ENCODE data around the gene MYPOP. TPM values are rescaled to one million over a fixed set of nuclear protein-coding genes. Genes with fewer than 3 reads are reported as not detected.

Gene MYPOP
- total and polyA plus RNA-seq, 9 of the 15 experiments (the other 6 are each of a cell fraction or from before 2014, with no cell fraction given): 0.32 to 7.6 (median 1.6) TPM

- TF ChIP-seq MXD1 (CRISPR knock-in tag; IDR thresholded peaks at IDR 0.05; ENCODE audit: borderline replicate concordance, poor library complexity, severe bottlenecking) (no peak), CSDE1 (IDR thresholded peaks at IDR 0.05) (peak in 1 of 2 experiments; percentile 65; a peak in 2 of 4 replicates), FOXP1 (CRISPR knock-in tag; IDR thresholded peaks at IDR 0.05) (peak; percentile 63; the same call in 1 of the 2 replicates), CXXC5 (CRISPR knock-in tag; IDR thresholded peaks at IDR 0.05) (peak; percentile 44), FOSL1 (tag; conservative IDR thresholded peaks at IDR 0.05) (no peak), CEBPZ (IDR thresholded peaks at IDR 0.05; ENCODE audit: borderline replicate concordance, low read depth, low read length) (no peak), HIVEP1 (CRISPR knock-in tag; IDR thresholded peaks at IDR 0.05) (peak; percentile 58; the same call in 1 of the 2 replicates)
- TF ChIP-seq, protein P1, sequence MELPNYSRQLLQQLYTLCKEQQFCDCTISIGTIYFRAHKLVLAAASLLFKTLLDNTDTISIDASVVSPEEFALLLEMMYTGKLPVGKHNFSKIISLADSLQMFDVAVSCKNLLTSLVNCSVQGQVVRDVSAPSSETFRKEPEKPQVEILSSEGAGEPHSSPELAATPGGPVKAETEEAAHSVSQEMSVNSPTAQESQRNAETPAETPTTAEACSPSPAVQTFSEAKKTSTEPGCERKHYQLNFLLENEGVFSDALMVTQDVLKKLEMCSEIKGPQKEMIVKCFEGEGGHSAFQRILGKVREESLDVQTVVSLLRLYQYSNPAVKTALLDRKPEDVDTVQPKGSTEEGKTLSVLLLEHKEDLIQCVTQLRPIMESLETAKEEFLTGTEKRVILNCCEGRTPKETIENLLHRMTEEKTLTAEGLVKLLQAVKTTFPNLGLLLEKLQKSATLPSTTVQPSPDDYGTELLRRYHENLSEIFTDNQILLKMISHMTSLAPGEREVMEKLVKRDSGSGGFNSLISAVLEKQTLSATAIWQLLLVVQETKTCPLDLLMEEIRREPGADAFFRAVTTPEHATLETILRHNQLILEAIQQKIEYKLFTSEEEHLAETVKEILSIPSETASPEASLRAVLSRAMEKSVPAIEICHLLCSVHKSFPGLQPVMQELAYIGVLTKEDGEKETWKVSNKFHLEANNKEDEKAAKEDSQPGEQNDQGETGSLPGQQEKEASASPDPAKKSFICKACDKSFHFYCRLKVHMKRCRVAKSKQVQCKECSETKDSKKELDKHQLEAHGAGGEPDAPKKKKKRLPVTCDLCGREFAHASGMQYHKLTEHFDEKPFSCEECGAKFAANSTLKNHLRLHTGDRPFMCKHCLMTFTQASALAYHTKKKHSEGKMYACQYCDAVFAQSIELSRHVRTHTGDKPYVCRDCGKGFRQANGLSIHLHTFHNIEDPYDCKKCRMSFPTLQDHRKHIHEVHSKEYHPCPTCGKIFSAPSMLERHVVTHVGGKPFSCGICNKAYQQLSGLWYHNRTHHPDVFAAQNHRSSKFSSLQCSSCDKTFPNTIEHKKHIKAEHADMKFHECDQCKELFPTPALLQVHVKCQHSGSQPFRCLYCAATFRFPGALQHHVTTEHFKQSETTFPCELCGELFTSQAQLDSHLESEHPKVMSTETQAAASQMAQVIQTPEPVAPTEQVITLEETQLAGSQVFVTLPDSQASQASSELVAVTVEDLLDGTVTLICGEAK (IDR thresholded peaks at IDR 0.05): peak; percentile 37; the same call in 1 of the 2 replicates
- TF ChIP-seq, protein P1 (CRISPR knock-in tag; IDR thresholded peaks at IDR 0.05): no peak
- TF ChIP-seq, protein P2, sequence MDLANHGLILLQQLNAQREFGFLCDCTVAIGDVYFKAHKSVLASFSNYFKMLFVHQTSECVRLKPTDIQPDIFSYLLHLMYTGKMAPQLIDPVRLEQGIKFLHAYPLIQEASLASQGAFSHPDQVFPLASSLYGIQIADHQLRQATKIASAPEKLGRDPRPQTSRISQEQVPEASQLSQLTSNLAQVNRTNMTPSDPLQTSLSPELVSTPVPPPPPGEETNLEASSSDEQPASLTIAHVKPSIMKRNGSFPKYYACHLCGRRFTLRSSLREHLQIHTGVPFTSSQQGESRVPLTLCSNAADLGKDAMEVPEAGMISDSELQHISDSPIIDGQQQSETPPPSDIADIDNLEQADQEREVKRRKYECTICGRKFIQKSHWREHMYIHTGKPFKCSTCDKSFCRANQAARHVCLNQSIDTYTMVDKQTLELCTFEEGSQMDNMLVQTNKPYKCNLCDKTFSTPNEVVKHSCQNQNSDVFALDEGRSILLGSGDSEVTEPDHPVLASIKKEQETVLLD (IDR thresholded peaks at IDR 0.05): peak; percentile 100
These were observed 525 bp upstream of the MYPOP start (continued) for GRCh38 chr19:45902651-45903625.
